ENCODE measurements around the gene PLB1. TPM values are rescaled to one million over a fixed set of nuclear protein-coding genes. Genes with fewer than 3 reads are reported as not detected.

PLB1 gene
- total RNA-seq, 1 donor from 2014 or later = 1.0 TPM

- Histone ChIP-seq H3K9ac (ENCODE audit: low read depth in 1 of 3, low read length in 3 of 3) (peak overlapping the region in 1 of 3 donors; percentile 77), H3K27ac (ENCODE audit: low read depth, low read length) (peak overlapping the region; percentile 87), H3K36me3 (ENCODE audit: control insufficient read depth in 3 of 3, insufficient read depth in 3 of 3, low read length in 3 of 3) (no peaks in the 10 kb centered on the region), H3K4me1 (ENCODE audit: control insufficient read depth in 3 of 3, insufficient read depth in 3 of 3, low read length in 3 of 3) (peaks cover 13 to 25% (median 14%) of the 10 kb centered on the region in 3 donors), H3K9me3 (ENCODE audit: control insufficient read depth in 3 of 3, low read length in 3 of 3) (no peaks in the 10 kb centered on the region), H3K27me3 (ENCODE audit: control insufficient read depth in 3 of 3, insufficient read depth in 3 of 3, low read length in 3 of 3) (peaks cover 0 to 4% (median 0%) of the 10 kb centered on the region in 3 donors), H3K4me3 (ENCODE audit: low read length in 3 of 3) (no peak overlapping the region)
Measured at GRCh38 chr2:28527196-28527595, 31.3 kb downstream of the PLB1 start.

GRCh38 chr2:28528206-28528605 is 32.3 kb downstream of the PLB1 start:
- Histone ChIP-seq H3K27ac (ENCODE audit: low read depth, low read length) (peak overlapping the region; percentile 87), H3K4me3 (ENCODE audit: low read length in 3 of 3) (peak overlapping the region in 1 of 3 donors; percentile 22), H3K9me3 (ENCODE audit: control insufficient read depth in 3 of 3, low read length in 3 of 3) (no peaks in the 10 kb centered on the region), H3K27me3 (ENCODE audit: control insufficient read depth in 3 of 3, insufficient read depth in 3 of 3, low read length in 3 of 3) (no peaks in the 10 kb centered on the region), H3K9ac (ENCODE audit: low read depth in 1 of 3, low read length in 3 of 3) (peak overlapping the region; percentile 53 to 77 (median 62)), H3K4me1 (ENCODE audit: control insufficient read depth in 3 of 3, insufficient read depth in 3 of 3, low read length in 3 of 3) (peaks cover 13 to 25% (median 14%) of the 10 kb centered on the region in 3 donors), H3K36me3 (ENCODE audit: control insufficient read depth in 3 of 3, insufficient read depth in 3 of 3, low read length in 3 of 3) (no peaks in the 10 kb centered on the region)

- H3K27ac ChIP-seq (ENCODE audit: low read depth, low read length) = no peak overlapping the region
- H3K36me3 ChIP-seq (ENCODE audit: control insufficient read depth in 3 of 3, insufficient read depth in 3 of 3, low read length in 3 of 3) = no peaks in the 10 kb centered on the region
- H3K9ac ChIP-seq (ENCODE audit: low read depth in 1 of 3, low read length in 3 of 3) = no peak overlapping the region
- H3K4me1 ChIP-seq (ENCODE audit: control insufficient read depth in 3 of 3, insufficient read depth in 3 of 3, low read length in 3 of 3) = peaks cover 13 to 25% (median 14%) of the 10 kb centered on the region in 3 donors
- no peak overlapping the region for H3K4me3 ChIP-seq (ENCODE audit: low read length in 3 of 3)
- H3K27me3 ChIP-seq (ENCODE audit: control insufficient read depth in 3 of 3, insufficient read depth in 3 of 3, low read length in 3 of 3) = no peaks in the 10 kb centered on the region
- H3K9me3 ChIP-seq (ENCODE audit: control insufficient read depth in 3 of 3, low read length in 3 of 3) = no peaks in the 10 kb centered on the region
Measured at GRCh38 chr2:28530782-28531181, 34.9 kb downstream of the PLB1 start.

GRCh38 chr2:28532399-28532798 is 36.5 kb downstream of the PLB1 start:
- Histone ChIP-seq H3K27me3 (ENCODE audit: control insufficient read depth in 3 of 3, insufficient read depth in 3 of 3, low read length in 3 of 3) (no peaks in the 10 kb centered on the region), H3K9me3 (ENCODE audit: control insufficient read depth in 3 of 3, low read length in 3 of 3) (no peaks in the 10 kb centered on the region), H3K36me3 (ENCODE audit: control insufficient read depth in 3 of 3, insufficient read depth in 3 of 3, low read length in 3 of 3) (no peaks in the 10 kb centered on the region), H3K27ac (ENCODE audit: low read depth, low read length) (no peak overlapping the region), H3K4me1 (ENCODE audit: control insufficient read depth in 3 of 3, insufficient read depth in 3 of 3, low read length in 3 of 3) (peaks cover 11 to 21% (median 13%) of the 10 kb centered on the region in 3 donors), H3K4me3 (ENCODE audit: low read length in 3 of 3) (no peak overlapping the region), H3K9ac (ENCODE audit: low read depth in 1 of 3, low read length in 3 of 3) (no peak overlapping the region)

- H3K27me3 ChIP-seq (ENCODE audit: control insufficient read depth in 3 of 3, insufficient read depth in 3 of 3, low read length in 3 of 3) = no peaks in the 10 kb centered on the region
- no peak overlapping the region for H3K4me3 ChIP-seq (ENCODE audit: low read length in 3 of 3)
- H3K9ac ChIP-seq (ENCODE audit: low read depth in 1 of 3, low read length in 3 of 3) = no peak overlapping the region
- no peaks in the 10 kb centered on the region for H3K9me3 ChIP-seq (ENCODE audit: control insufficient read depth in 3 of 3, low read length in 3 of 3)
- no peaks in the 10 kb centered on the region for H3K36me3 ChIP-seq (ENCODE audit: control insufficient read depth in 3 of 3, insufficient read depth in 3 of 3, low read length in 3 of 3)
- H3K27ac ChIP-seq (ENCODE audit: low read depth, low read length) = no peak overlapping the region
- H3K4me1 ChIP-seq (ENCODE audit: control insufficient read depth in 3 of 3, insufficient read depth in 3 of 3, low read length in 3 of 3) = peaks cover 5 to 14% (median 5%) of the 10 kb centered on the region in 3 donors
Measured at GRCh38 chr2:28533044-28533680, 37.3 kb downstream of the PLB1 start.

GRCh38 chr2:28534817-28535216 is 39.0 kb downstream of the PLB1 start:
- Histone ChIP-seq H3K9ac (ENCODE audit: low read depth in 1 of 3, low read length in 3 of 3) (no peak overlapping the region), H3K4me1 (ENCODE audit: control insufficient read depth in 3 of 3, insufficient read depth in 3 of 3, low read length in 3 of 3) (no peaks in the 10 kb centered on the region), H3K36me3 (ENCODE audit: control insufficient read depth in 3 of 3, insufficient read depth in 3 of 3, low read length in 3 of 3) (no peaks in the 10 kb centered on the region), H3K27me3 (ENCODE audit: control insufficient read depth in 3 of 3, insufficient read depth in 3 of 3, low read length in 3 of 3) (peaks cover 0 to 2% (median 0%) of the 10 kb centered on the region in 3 donors), H3K27ac (ENCODE audit: low read depth, low read length) (no peak overlapping the region), H3K4me3 (ENCODE audit: low read length in 3 of 3) (no peak overlapping the region), H3K9me3 (ENCODE audit: control insufficient read depth in 3 of 3, low read length in 3 of 3) (no peaks in the 10 kb centered on the region)

- peaks cover 0 to 5% (median 2%) of the 10 kb centered on the region in 3 donors for H3K27me3 ChIP-seq (ENCODE audit: control insufficient read depth in 3 of 3, insufficient read depth in 3 of 3, low read length in 3 of 3)
- H3K27ac ChIP-seq (ENCODE audit: low read depth, low read length) = no peak overlapping the region
- no peaks in the 10 kb centered on the region for H3K4me1 ChIP-seq (ENCODE audit: control insufficient read depth in 3 of 3, insufficient read depth in 3 of 3, low read length in 3 of 3)
- H3K9ac ChIP-seq (ENCODE audit: low read depth in 1 of 3, low read length in 3 of 3) = no peak overlapping the region
- H3K4me3 ChIP-seq (ENCODE audit: low read length in 3 of 3) = no peak overlapping the region
- H3K36me3 ChIP-seq (ENCODE audit: control insufficient read depth in 3 of 3, insufficient read depth in 3 of 3, low read length in 3 of 3) = no peaks in the 10 kb centered on the region
- H3K9me3 ChIP-seq (ENCODE audit: control insufficient read depth in 3 of 3, low read length in 3 of 3) = no peaks in the 10 kb centered on the region
Measured at GRCh38 chr2:28538134-28538533, 42.3 kb downstream of the PLB1 start.

- H3K9ac ChIP-seq (ENCODE audit: low read depth in 1 of 3, low read length in 3 of 3) = no peak overlapping the region
- H3K4me1 ChIP-seq (ENCODE audit: control insufficient read depth in 3 of 3, insufficient read depth in 3 of 3, low read length in 3 of 3) = peaks cover 3 to 5% (median 4%) of the 10 kb centered on the region in 3 donors
Measured at GRCh38 chr2:28538652-28539051, 42.8 kb downstream of the PLB1 start.

GRCh38 chr2:28539118-28539541 is 43.3 kb downstream of the PLB1 start:
- Histone ChIP-seq H3K9me3 (ENCODE audit: control insufficient read depth in 3 of 3, low read length in 3 of 3) (no peaks in the 10 kb centered on the region), H3K27ac (ENCODE audit: low read depth, low read length) (no peak overlapping the region), H3K27me3 (ENCODE audit: control insufficient read depth in 3 of 3, insufficient read depth in 3 of 3, low read length in 3 of 3) (peaks cover 0 to 5% (median 2%) of the 10 kb centered on the region in 3 donors), H3K36me3 (ENCODE audit: control insufficient read depth in 3 of 3, insufficient read depth in 3 of 3, low read length in 3 of 3) (no peaks in the 10 kb centered on the region), H3K9ac (ENCODE audit: low read depth in 1 of 3, low read length in 3 of 3) (no peak overlapping the region), H3K4me1 (ENCODE audit: control insufficient read depth in 3 of 3, insufficient read depth in 3 of 3, low read length in 3 of 3) (peaks cover 8 to 10% (median 8%) of the 10 kb centered on the region in 3 donors), H3K4me3 (ENCODE audit: low read length in 3 of 3) (no peak overlapping the region)

More at GRCh38 chr2:28538652-28539051, 42.8 kb downstream of the PLB1 start:
- Histone ChIP-seq H3K27ac (ENCODE audit: low read depth, low read length) (no peak overlapping the region), H3K27me3 (ENCODE audit: control insufficient read depth in 3 of 3, insufficient read depth in 3 of 3, low read length in 3 of 3) (peaks cover 0 to 5% (median 2%) of the 10 kb centered on the region in 3 donors), H3K36me3 (ENCODE audit: control insufficient read depth in 3 of 3, insufficient read depth in 3 of 3, low read length in 3 of 3) (no peaks in the 10 kb centered on the region), H3K4me3 (ENCODE audit: low read length in 3 of 3) (no peak overlapping the region), H3K9me3 (ENCODE audit: control insufficient read depth in 3 of 3, low read length in 3 of 3) (no peaks in the 10 kb centered on the region)

GRCh38 chr2:28543316-28544035 is 47.6 kb downstream of the PLB1 start:
- H3K4me1 ChIP-seq (ENCODE audit: control insufficient read depth in 3 of 3, insufficient read depth in 3 of 3, low read length in 3 of 3) = peaks cover 15 to 22% (median 15%) of the 10 kb centered on the region in 3 donors
- no peaks in the 10 kb centered on the region for H3K36me3 ChIP-seq (ENCODE audit: control insufficient read depth in 3 of 3, insufficient read depth in 3 of 3, low read length in 3 of 3)
- H3K9me3 ChIP-seq (ENCODE audit: control insufficient read depth in 3 of 3, low read length in 3 of 3) = no peaks in the 10 kb centered on the region
- H3K27ac ChIP-seq (ENCODE audit: low read depth, low read length) = no peak overlapping the region
- peaks cover 0 to 5% (median 2%) of the 10 kb centered on the region in 3 donors for H3K27me3 ChIP-seq (ENCODE audit: control insufficient read depth in 3 of 3, insufficient read depth in 3 of 3, low read length in 3 of 3)
- H3K9ac ChIP-seq (ENCODE audit: low read depth in 1 of 3, low read length in 3 of 3) = peak overlapping the region in 1 of 3 donors; percentile 25
- no peak overlapping the region for H3K4me3 ChIP-seq (ENCODE audit: low read length in 3 of 3)
